Loucy (cell line): ENCODE results near the gene TBCD.

ENCODE experiments used
- H2AFZ ChIP-seq: fragments of 200-600 bp; sonication (generic); 2 replicates; pipeline ENCODE4 v1.6.0; 2016; ENCODE audit warnings: antibody characterized with exemption, mild to moderate bottlenecking, low read length, moderate library complexity
- H3F3A ChIP-seq: fragments of 200-600 bp; 2 replicates; pipeline ENCODE4 v1.6.0; 2016; ENCODE audit warnings: antibody characterized with exemption, low read depth, mild to moderate bottlenecking
- H3K27me3 ChIP-seq: fragments of 200-600 bp; sonication (generic); 2 replicates; pipeline ENCODE4 v1.6.1; 2014; ENCODE audit warnings: low read length, mild to moderate bottlenecking; ENCODE audit not compliant: insufficient read depth, poor library complexity, severe bottlenecking
- H3K36me3 ChIP-seq: fragments of 200-600 bp; sonication (generic); 2 replicates; pipeline ENCODE4 v1.6.1; 2016; ENCODE audit warnings: low read length; ENCODE audit not compliant: insufficient read depth
- H3K4me1 ChIP-seq: fragments of 200-600 bp; sonication (generic); 2 replicates; pipeline ENCODE4 v1.5.1; 2014; ENCODE audit warnings: low read length, mild to moderate bottlenecking; ENCODE audit not compliant: insufficient read depth, poor library complexity, severe bottlenecking
- H3K4me2 ChIP-seq: fragments of 200-600 bp; sonication (generic); 2 replicates; pipeline ENCODE4 v1.6.0; 2014; ENCODE audit warnings: antibody characterized with exemption, low read length, low read depth, mild to moderate bottlenecking; ENCODE audit not compliant: poor library complexity, severe bottlenecking
- H3K4me3 ChIP-seq: fragments of 200-600 bp; sonication (generic); 2 replicates; pipeline ENCODE4 v1.5.1; 2014; ENCODE audit warnings: low read length, mild to moderate bottlenecking, mixed read lengths; ENCODE audit not compliant: poor library complexity, severe bottlenecking
- H3K79me2 ChIP-seq: fragments of 200-600 bp; sonication (generic); 2 replicates; pipeline ENCODE4 v1.6.1; 2014; ENCODE audit warnings: low read length; ENCODE audit not compliant: insufficient read depth
- H3K9ac ChIP-seq: fragments of 200-600 bp; sonication (generic); 2 replicates; pipeline ENCODE4 v1.6.0; 2014; ENCODE audit warnings: mild to moderate bottlenecking, low read depth, low read length, moderate library complexity; ENCODE audit not compliant: poor library complexity, severe bottlenecking
- H3K9me2 ChIP-seq: fragments of 200-600 bp; sonication (generic); replicated peaks from 2 replicates; pipeline ENCODE4 v1.6.1; 2016; ENCODE audit warnings: low read depth, low read length, mixed read lengths
- H3K9me3 ChIP-seq: fragments of 200-600 bp; sonication (generic); 2 replicates; pipeline ENCODE4 v1.6.1; 2014; ENCODE audit warnings: mild to moderate bottlenecking, antibody characterized with exemption, low read length, low read depth; ENCODE audit not compliant: insufficient read depth
- H4K20me1 ChIP-seq: fragments of 200-600 bp; sonication (generic); 2 replicates; pipeline ENCODE4 v1.6.0; 2014; ENCODE audit warnings: antibody characterized with exemption, low read length, mild to moderate bottlenecking; ENCODE audit not compliant: insufficient read depth, poor library complexity, severe bottlenecking
- CTCF ChIP-seq: fragments of 200-600 bp; sonication (generic); conservative IDR thresholded peaks from 2 replicates; pipeline ENCODE4 v1.5.1; 2014; ENCODE audit warnings: mild to moderate bottlenecking, antibody characterized with exemption, low read length
- EZH2phosphoT487 ChIP-seq: fragments of 200-600 bp; IDR thresholded peaks from 2 replicates; pipeline ENCODE4 v1.6.1; 2018; ENCODE audit warnings: antibody characterized with exemption, mild to moderate bottlenecking, moderate library complexity, borderline replicate concordance

Gene TBCD

GRCh38 chr17:82845163-82845807, 93.4 kb downstream of the TBCD start:
- no peaks in the 10 kb centered on the region for H3K27me3 ChIP-seq
- H3K9me2 ChIP-seq: no peaks in the 10 kb centered on the region
- no peak overlapping the region for H3K9ac ChIP-seq
- H3K4me2 ChIP-seq: no peak overlapping the region
- no peaks in the 10 kb centered on the region for H3F3A ChIP-seq
- H4K20me1 ChIP-seq: no peaks in the 10 kb centered on the region
- H3K36me3 ChIP-seq: peaks cover 15% of the 10 kb centered on the region; the same call in 1 of the 2 replicates
- H3K4me3 ChIP-seq: no peak overlapping the region
- no peak for TF ChIP-seq CTCF
- no peak for TF ChIP-seq EZH2phosphoT487
- H2AFZ ChIP-seq: no peak overlapping the region
- H3K4me1 ChIP-seq: peaks cover 3% of the 10 kb centered on the region
- H3K79me2 ChIP-seq: no peaks in the 10 kb centered on the region; the same call in 1 of the 2 replicates
- H3K9me3 ChIP-seq: no peaks in the 10 kb centered on the region

GRCh38 chr17:82846061-82846691, 94.3 kb downstream of the TBCD start:
- H3F3A ChIP-seq: no peaks in the 10 kb centered on the region
- no peak overlapping the region for H3K4me3 ChIP-seq
- H2AFZ ChIP-seq: no peak overlapping the region
- no peaks in the 10 kb centered on the region; the same call in 1 of the 2 replicates for H3K79me2 ChIP-seq
- H4K20me1 ChIP-seq: no peaks in the 10 kb centered on the region
- TF ChIP-seq CTCF (no peak), EZH2phosphoT487 (no peak)
- H3K27me3 ChIP-seq: no peaks in the 10 kb centered on the region
- H3K9ac ChIP-seq: no peak overlapping the region
- no peaks in the 10 kb centered on the region for H3K9me2 ChIP-seq
- H3K36me3 ChIP-seq: peaks cover 15% of the 10 kb centered on the region; the same call in 1 of the 2 replicates
- H3K9me3 ChIP-seq: no peaks in the 10 kb centered on the region
- peaks cover 5% of the 10 kb centered on the region for H3K4me1 ChIP-seq
- H3K4me2 ChIP-seq: no peak overlapping the region

GRCh38 chr17:82848022-82848592, 96.2 kb downstream of the TBCD start:
- H3K4me2 ChIP-seq: peak overlapping the region; percentile 37
- no peaks in the 10 kb centered on the region for H3K9me3 ChIP-seq
- H4K20me1 ChIP-seq: no peaks in the 10 kb centered on the region
- no peak overlapping the region for H3K9ac ChIP-seq
- H3K4me1 ChIP-seq: peaks cover 5% of the 10 kb centered on the region
- H3K27me3 ChIP-seq: no peaks in the 10 kb centered on the region
- no peaks in the 10 kb centered on the region for H3F3A ChIP-seq
- TF ChIP-seq CTCF: no peak
- TF ChIP-seq EZH2phosphoT487: no peak
- no peaks in the 10 kb centered on the region for H3K9me2 ChIP-seq
- H3K36me3 ChIP-seq: peaks cover 9% of the 10 kb centered on the region; the same call in 1 of the 2 replicates
- H3K4me3 ChIP-seq: peak overlapping the region; percentile 29
- peaks cover 5% of the 10 kb centered on the region; the same call in 1 of the 2 replicates for H3K79me2 ChIP-seq
- no peak overlapping the region for H2AFZ ChIP-seq
